Loucy (cell line): Measurements from ENCODE around the gene MRPL57.
"Not testable (repeated sequence)": the region's sequence is repeated elsewhere in the genome, so short reads cannot be mapped to it uniquely, and the experiment has no call there.

Experiments
- CTCF ChIP-seq: fragments of 200-600 bp; sonication (generic); conservative IDR thresholded peaks from 2 replicates; pipeline ENCODE4 v1.5.1; 2014; ENCODE audit warnings: mild to moderate bottlenecking, antibody characterized with exemption, low read length
- EZH2phosphoT487 ChIP-seq: fragments of 200-600 bp; IDR thresholded peaks from 2 replicates; pipeline ENCODE4 v1.6.1; 2018; ENCODE audit warnings: antibody characterized with exemption, mild to moderate bottlenecking, moderate library complexity, borderline replicate concordance

GRCh38 chr13:21197606-21198225 lies 21.3 kb downstream of the MRPL57 start:
- TF ChIP-seq CTCF, EZH2phosphoT487: not testable (repeated sequence)
